Smooth muscle cell of the brain vasculature (primary cell): Measurements from ENCODE around the gene CYB5B.
"Not testable (repeated sequence)": the region's sequence is repeated elsewhere in the genome, so short reads cannot be mapped to it uniquely, and the experiment has no call there.

ENCODE experiments used
- DNase-seq: peaks from one replicate; pipeline ENCODE4 v3.0.0-alpha.2; 2012; ENCODE audit warnings: low read depth, low spot score

The CYB5B gene

DNA sequence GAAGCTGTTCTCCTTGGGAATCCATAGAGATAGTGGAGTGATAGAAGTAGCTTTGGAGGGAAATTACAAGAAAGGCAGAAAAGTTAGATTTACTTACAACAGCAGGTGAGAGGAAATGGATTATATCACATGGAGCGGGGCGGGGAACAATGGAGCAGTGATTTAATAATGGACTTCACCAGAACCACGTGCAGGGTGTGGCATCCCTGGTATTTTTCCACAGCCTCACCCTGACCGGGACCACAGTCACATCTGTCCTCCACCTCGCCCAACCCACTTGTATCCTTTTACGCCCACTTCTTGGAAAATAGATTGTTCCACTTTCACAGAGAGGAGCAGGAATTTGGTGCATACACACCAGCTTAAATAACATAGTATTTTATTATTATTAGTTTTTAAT lies 15.9 kb upstream of the CYB5B start:
- DNase-seq, result no peak

DNA sequence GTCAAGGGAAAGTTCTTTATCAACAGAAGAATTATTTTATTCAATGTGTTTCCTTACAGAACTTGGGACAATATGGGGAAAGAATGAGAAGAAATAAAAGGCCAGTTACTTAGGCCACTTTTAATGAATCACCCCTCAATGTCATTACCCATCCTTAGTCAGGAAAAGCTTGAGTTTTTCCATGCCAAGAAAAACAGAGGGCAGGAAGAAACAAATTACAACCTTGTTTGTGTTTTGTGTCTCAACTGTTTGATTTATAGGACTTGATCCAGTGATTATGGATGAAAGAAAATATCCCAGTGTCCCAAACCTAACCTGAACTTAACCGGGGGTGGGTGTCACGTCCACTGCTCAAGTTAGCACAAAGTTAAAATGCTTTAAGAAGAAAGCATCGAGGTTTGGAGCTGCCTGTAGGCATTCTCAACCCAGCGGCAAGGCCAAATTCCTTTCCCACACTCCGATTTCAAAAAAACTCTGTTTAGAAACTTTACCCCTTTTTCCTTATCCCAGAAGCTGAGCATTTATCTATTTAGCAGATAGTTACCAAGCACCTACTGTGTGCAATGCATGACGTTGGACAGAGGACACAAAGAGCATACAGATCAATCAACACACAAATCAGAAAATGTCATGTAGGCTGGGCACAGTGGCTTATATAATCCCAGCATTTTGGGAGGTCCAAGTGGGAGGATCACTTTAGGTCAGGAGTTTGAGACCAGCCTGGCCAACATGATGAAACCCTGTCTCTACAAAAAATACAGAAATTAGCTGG lies 14.0 kb upstream of the CYB5B start:
- DNase-seq, result no peak

DNA sequence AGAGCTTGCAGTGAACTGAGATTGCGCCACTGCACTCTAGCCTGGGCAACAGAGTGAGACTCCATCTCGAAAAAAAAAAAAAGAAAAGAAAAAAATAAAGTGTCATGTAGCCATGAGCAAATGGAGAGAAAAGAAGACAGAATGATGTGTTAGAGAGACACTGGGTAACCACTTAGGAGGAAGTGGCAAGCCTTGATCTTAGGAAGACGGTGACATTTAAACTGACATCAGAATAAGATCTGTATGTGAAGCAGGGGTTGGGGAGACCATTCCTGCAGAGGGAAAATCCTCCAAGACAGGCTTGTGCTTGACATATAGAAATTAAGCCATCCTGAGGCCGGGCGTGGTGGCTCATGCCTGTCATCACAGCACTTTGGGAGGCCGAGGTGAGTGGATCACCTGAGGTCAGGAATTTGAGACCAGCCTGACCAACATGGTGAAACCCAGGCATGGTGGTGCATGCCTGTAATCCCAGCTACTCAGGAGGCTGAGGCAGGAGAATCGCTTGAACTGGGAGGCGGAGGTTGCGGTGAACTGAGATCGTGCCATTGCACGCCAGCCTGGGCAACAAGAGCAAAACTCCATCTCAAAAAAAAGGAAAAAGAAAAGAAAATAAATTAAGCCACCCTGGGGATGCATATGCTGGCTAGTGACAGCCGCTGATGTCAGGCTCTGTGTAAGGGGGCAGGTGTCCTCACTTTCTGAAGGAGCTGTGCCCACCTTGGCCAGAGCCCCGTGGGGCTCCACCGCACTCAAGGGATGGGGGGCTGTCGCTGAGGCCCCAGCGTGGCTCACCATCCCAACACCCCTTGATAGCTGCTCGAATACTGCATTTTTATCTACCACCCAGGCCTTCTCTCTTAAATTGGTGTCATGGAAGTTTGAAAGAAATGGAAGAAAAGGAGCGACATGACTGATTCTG lies 13.1 kb upstream of the CYB5B start:
- DNase-seq, result no peak

DNA sequence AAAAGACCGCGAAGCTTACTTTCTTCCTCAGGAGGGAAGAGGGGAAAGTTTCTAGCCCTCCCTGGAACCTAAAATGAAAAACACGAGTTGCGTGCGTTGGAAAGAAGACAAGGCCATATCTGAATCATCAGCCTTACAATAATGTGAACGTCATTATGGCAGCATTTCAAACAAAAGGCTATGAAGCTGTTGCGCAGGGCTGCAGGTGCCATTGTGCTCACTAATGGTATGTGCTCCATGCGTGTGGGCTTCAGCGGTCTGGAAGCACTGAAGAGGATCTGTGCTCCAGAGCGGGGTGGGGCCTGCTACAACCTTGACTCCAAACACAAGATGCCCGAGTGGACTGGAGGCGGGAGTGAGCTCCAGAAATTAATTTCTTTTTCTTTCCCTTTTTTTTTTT lies 12.1 kb upstream of the CYB5B start:
- no peak for DNase-seq

DNA sequence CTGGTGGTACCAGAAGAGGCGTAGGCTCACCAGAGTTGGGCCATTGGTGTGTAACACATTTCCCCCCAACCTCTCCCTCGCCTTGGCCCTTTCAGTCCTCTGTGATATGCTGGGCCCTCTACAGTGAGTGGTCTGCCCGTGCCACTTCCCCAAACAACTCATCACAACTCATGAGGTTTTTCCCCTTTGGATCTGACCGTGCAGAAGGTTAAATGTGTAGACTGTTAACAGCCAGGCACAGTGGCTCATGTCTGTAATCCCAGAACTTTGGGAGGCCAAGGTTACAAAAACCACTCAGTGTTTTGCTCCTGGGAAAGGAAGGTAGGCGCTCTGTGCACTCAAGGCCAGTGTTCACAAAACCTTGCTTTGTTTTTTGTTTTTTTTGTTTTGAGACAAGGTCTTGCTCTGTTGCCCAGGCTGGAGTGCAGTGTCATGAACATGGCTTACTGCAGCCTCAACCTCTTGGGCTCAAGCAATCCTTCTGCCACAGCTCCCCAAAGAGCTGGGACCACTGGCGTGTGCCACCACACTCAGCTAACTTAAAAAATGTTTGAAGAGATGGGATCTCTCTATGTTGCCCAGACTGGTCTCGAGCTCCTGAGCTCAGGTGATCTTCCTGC lies 11.3 kb upstream of the CYB5B start:
- no peak for DNase-seq

DNA sequence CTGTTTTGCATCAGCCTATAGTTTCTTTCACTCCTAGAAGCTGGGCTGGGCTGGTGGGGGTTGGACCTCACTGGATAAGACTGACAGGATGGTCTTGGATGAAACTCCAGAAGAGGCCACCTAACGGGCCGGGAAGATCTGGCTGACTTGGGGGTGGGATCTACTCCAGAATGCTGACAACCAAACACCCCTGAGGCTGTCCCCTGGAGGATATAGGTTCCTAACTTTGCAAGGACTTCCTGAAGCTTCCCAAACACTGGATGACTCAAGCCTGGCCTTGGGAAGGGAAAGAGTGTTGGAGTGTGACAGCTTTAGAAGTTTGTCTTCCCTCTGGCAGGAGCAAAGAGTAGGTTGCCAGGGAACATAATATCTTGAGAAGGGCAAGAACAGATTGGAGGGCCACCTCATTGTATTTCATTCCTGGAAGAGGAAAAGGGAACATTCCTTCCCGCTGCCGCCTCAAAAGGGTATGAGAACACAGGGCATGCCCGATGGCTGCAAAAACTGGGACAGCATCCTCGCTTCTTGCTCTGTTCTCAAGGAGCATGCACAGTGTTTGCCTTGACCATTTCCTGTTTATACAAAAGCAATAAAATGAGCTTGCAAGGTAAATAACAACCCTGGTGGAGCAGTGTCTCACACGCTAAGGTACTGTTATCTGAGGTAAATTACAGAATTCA lies 6.8 kb upstream of the CYB5B start:
- no peak for DNase-seq

DNA sequence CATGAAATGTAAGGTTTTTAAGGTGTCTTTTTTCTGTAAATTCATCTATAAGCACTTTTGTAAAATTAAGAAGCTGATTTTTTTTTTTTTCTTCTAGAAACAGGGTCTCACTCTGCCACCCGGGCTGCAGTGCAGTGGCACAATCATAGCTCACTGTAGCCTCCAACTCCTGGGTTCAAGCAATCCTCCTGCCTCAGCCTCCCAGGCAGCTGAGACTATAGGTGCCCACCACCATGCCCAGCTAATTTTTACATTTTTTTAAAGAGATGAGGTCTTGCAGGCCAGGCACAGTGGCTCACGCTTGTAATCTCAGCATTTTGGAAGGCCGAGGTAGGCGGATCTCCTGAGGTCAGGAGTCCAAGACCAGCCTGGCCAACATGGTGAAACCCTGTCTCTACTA lies 4.5 kb upstream of the CYB5B start:
- no peak for DNase-seq

DNA sequence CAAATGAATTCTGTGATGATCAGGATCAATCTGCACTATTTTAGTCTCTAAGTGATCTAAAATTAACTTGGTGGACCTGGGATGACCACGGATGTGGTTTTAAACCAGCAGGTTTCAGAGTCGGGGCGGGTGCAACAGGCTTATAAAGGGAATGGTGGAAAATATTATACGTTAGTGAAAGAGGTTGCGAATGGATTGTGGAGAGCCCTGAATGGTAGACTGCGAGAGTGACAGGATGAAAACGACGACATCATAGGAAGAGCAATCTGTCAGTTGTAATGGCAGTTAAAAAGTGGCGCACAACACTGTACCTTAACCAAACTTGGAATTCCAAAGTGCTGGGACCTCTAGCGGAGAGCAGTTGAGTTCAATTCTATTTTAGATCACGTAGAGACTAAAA lies 1.2 kb upstream of the CYB5B start:
- DNase-seq, result no peak

DNA sequence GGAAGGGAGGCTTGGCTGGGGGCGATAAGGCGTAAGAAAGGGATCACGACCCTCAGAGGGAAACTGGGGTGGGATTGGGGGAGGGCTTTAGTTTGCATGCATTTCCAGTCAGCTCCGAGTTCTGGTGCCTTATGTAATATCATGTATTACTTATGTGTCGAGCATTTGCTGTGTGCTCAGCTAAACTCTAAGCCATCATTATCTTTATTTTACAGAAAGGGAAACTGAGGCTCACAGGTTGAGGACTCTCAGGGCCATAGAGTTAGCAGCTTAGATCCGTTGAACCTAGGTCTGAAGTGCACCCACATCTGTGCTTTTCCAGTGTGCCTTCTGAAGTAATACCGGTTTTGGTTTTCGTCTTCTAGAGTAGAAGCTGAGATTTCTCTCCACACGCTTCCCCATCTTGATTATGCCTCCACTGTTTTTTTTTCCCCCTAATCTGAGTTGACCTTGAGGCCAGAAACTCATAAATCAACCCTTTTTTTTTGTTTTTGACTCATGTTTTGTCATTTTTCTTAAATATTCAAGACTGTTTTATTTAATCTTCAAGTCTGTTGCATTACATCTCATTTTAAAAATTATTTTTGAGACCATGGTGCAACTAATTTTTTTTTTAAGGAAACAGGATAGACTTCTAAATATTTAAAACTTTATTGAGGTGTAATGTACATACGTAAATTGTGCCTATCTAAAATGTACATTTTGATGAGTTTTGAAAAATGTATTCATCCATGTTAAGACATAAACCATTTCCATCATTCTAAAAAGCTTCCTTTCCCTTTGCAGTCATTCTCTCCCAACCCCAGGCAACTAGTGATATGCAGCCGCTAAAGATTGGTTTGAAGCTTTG lies 741 bp downstream of the CYB5B start:
- DNase-seq, result no peak

DNA sequence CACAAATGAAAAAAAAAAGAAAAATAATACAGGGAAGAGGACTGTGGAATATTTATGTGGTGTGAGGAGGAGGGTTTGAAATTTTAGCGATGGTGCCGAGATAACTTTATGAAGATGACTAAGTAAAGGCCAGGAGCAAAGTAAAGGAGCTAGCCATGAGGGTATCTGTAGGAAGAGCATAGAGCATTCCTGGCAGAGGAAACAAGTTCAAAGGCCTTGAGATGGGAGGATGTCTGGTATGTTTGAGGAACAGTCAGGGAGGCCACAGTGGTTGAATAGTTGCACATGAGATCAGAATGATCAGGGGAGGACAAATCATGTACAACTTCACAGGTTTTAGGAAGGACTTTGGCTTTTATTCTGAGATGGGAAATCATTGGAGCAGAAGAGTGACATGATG lies 4.2 kb downstream of the CYB5B start:
- DNase-seq, result no peak

DNA sequence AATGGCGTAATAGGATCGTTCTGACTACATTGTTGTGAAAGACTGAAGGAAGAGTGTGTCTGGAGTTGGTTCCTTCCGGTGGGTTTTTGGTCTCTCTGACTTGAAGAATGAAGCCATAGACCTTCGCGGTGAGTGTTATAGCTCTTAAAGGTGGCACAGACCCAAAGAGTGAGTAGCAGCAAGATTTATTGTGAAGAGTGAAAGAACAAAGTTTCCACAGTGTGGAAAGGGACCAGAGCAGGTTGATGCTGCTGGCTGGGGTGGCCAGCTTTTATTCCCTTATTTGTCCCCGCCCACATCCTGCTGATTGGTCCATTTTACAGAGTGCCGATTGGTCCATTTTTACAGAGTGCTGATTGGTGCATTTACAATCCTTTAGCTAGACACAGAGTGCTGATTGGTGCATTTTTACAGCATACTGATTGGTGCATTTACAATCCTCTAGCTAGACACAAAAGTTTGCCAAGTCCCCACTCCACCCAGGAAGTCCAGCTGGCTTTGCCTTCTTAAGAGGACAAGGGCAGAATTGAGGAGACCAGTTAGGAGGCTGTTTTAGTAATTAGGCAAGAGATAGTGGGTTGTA lies 4.7 kb downstream of the CYB5B start:
- DNase-seq, result not testable (repeated sequence)

DNA sequence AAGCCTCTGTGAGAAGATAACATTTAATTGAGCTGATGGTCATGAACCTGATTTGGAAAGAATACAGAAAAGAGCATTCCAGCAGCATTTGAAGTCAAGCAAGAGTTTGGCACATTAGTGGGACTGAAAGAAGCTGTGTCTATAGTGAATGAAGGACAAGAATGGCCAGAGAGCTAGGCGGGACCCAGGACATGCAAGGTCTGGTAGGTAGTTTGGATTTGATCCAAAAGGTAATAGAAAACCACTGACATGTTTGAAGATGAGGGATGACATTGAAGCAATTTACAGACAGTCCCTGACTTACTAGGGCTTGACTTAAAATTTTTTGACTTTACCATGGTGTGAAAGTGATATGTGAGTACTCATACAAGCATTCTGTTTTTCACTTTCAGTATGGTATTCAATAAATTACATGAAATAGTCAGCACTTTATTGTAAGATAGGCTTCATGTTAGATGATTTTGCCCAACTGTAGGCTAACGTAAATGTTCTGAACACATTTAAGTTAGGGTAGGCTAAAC lies 7.6 kb downstream of the CYB5B start:
- no peak for DNase-seq

DNA sequence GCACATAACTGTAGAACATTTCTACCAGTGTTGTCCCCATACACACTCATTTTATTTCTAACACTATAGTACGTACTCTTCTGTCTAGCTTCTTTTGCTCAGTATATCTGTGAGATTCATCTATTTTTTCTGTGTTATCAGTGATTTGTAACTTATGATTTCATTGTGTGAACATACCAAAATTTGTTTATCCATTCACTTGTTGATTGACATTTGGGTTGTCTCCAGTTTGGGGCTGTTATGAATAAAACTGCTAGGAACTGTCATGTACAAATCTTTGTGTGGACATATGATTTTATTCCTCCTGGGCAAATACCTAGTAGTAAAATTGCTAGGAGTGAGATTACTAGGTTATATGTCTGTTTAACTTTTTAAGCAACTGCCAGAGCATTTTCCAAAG lies 9.6 kb downstream of the CYB5B start:
- DNase-seq, result no peak

DNA sequence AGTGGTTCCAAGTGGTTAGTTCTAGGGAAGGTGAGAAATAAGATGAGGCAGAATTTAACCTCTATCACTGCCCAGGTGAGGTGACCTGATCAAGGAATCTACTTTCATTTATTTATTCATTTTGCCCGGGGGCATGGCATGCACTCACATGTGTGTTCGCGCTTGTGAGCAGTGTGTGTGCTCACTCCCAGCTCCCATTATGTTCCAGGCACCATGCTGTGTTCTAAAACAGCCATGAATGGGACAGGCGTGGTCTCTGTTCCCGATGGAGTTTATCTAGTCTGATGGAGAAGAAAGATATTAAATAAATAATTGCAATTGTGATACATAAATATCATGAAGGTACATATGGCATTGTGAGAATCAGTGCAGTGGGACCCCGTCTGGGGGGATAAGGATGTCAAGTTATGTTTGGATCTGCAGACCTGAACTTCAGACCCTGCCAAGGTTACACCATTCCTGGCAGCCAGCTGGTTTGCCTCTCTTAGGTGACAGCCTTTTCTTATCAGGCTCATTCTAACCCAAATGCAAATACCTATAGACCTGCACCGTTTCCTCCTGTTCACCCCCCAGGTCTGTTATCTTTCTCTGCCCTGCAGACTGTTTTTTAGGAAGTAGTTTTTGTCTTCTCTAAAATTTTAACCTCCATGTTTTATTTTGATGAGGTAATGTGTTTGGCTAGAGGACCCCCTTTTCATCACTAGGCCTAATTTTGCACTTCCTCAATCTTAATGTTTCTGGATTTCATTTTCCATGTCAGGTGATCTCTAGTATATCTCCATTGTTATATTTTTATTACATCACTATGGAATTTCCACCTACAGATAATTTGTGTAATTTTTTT lies 11.8 kb downstream of the CYB5B start:
- DNase-seq, result no peak

DNA sequence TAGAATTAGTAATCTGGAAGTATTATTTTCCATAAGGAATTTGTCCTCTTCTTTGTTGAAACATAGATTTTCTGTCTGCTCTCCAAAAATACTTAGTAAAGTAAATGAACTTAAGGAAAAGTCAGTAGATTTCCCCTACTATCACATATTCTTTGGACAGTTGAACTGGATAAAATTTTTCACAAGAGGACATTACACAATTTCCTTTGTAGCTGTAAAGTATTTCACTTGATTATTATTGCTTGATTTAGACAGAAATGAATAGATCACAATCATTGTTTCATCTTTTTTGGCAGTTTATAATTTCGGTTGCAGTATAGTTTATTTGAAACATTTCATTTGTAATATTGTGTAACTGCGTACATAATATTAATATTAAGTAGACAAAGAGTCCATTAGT lies 12.5 kb downstream of the CYB5B start:
- DNase-seq, result no peak

DNA sequence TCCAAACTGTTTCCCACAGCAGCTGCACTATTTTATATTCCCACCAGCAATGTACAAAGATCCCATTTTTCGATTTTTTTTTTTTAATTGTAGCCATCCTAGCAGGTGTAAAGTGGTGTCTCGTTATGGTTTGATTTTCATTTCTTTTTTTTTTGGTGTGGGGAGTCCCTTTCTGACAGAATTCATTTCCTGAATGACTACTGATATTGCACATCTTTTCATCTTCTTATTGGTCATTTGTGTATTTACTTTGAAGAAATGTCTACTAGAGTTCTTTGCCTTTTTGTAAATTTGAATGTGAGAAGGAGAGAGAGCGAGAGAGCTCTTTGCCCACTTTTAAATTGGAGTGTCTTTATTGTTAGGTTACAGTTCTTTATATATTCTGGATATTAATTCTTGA lies 14.0 kb downstream of the CYB5B start:
- DNase-seq, result no peak

DNA sequence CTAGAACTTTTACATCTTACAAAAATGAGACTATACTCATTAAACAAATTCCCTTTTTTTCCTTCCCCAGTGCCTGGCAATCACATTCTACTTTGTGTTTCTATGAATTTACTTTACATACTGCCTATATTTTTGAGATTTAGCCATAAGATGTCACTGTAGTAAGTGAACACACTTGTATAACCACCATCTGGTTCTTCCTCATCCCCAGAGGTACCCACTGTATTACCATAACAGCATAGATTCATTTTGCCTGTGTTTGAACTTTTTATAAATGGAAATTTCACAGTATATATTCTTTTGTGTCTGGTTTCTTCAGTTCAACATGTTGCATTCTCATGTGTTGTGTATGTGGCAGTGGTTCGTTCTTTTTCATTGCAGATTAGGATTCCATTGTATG lies 15.8 kb downstream of the CYB5B start:
- no peak for DNase-seq

DNA sequence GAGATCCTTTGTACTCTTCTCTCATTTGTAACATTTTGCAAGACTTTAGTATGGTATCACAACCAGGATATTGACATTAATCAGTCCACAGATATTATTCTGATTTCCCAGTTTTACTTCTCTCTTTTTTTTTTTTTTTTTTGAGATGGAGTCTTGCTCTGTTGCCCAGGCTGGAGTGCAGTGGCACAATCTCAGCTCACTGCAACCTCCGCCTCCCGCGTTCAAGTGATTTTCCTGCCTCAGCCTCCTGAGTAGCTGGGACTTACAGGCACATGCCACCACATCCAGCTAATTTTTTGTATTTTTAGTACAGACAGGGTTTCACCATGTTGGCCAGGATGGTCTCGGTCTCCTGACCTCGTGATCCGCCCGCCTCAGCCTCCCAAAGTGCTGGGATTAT lies 16.6 kb downstream of the CYB5B start:
- DNase-seq, result not testable (repeated sequence)

DNA sequence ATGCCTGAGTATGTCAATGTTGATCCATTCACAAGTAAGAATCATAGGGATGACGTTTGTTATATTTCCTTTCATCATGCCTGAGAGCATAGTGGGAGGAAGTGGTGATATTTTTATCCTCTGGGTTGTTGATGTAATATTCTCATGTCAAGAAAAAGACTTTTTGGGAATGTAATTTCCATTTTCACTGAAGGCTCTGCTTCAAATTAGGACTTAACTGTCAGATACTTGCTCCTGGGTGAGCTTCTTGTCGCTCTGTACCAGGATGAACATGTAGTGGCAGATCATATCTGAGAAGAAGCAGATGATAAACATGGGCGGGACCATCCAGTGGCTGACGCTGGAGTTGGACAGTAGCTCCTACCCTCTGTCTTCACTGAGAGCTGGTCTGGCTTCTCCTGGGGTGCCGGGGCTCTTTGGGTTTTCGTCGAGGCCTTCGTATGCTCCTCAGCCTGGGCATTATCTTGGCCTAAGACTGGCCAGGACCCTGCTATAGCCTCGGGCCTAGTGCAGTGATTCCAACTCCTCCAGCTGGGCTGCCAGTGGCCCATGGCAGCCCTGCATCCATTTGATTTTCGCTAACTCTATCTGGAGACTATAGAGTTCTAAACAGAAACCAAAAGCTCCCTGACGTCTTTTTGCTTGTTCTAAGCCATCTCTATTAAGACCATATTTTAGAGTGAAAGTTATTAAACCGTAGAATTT lies 19.7 kb downstream of the CYB5B start:
- no peak for DNase-seq
